Endothelial cell of umbilical vein (primary cell): ENCODE results near the gene NR6A1. TPM values are rescaled to one million over a fixed set of nuclear protein-coding genes. Genes with fewer than 3 reads are reported as not detected.

ENCODE experiments used
- BruUV-seq: library from RNA; stranded (reverse); fragments of 400-500 nt; replicated peaks from 2 replicates; lab custom pipeline; 2021; lab: Mats Ljungman, UMichigan
- CTCF ChIA-PET: fragments of 300-600, 350-600 bp; sonication (Branson Sonifier 250); formaldehyde crosslinking; loops from one replicate; lab custom pipeline; 2021; ENCODE audit warnings: antibody characterized with exemption, inconsistent platforms; lab: Charles Lee
- POLR2A ChIA-PET: fragments of 300-600, 350-600 bp; sonication (Branson Sonifier 250); formaldehyde crosslinking; loops from one replicate; lab custom pipeline; 2021; ENCODE audit warnings: antibody characterized with exemption, inconsistent platforms; lab: Charles Lee
- DNase-seq: peaks from one replicate; pipeline ENCODE4 v3.0.0-alpha.2; 2011; ENCODE audit warnings: low read depth, low spot score
- FAIRE-seq: peaks from 2 replicates; lab custom pipeline; 2011; peaks lifted over from hg19 to GRCh38; lab: Jason Lieb, UNC
- H2AFZ ChIP-seq: 2 replicates; pipeline ENCODE4 v1.6.0; 2012; ENCODE audit warnings: low read depth, low read length, control low read depth, inconsistent platforms
- H3K27ac ChIP-seq: 2 replicates; pipeline ENCODE4 v1.5.1; 2011; ENCODE audit warnings: low read depth, mild to moderate bottlenecking, control low read depth, low read length, moderate library complexity; ENCODE audit not compliant: insufficient read depth
- H3K27me3 ChIP-seq, 2 experiments: 2 replicates each; pipeline versions ENCODE4 v1.6.0 to v1.6.1; 2011; ENCODE audit warnings: low read length in 2 of 2, mixed read lengths in 1 of 2; ENCODE audit not compliant: control insufficient read depth in 2 of 2, insufficient read depth in 2 of 2
- H3K36me3 ChIP-seq, 2 experiments: 2 replicates in 1 of 2; 3 replicates in 1 of 2; pipeline ENCODE4 v1.5.1; 2011; ENCODE audit warnings: low read length in 2 of 2, mild to moderate bottlenecking in 1 of 2, moderate library complexity in 1 of 2; ENCODE audit not compliant: control insufficient read depth in 2 of 2, insufficient read depth in 2 of 2; ENCODE audit errors: extremely low read depth in 1 of 2
- H3K4me1 ChIP-seq: 3 replicates; pipeline ENCODE4 v1.5.1; 2011; ENCODE audit warnings: mild to moderate bottlenecking, low read length; ENCODE audit not compliant: control insufficient read depth, insufficient read depth; ENCODE audit errors: extremely low read depth
- H3K4me2 ChIP-seq: 2 replicates; pipeline ENCODE4 v1.6.1; 2011; ENCODE audit warnings: low read length, control low read depth, mixed read lengths; ENCODE audit not compliant: insufficient read depth
- H3K4me3 ChIP-seq, 3 experiments: fragments of 200-600 bp in 1 of 3; sonication (generic), shearing (Covaris generic) in 1 of 3; replicated peaks in 1 of 3; 2 replicates each; pipeline ENCODE4 v1.5.1; 2011 to 2016; ENCODE audit warnings: control low read depth in 3 of 3, low read length in 3 of 3, mild to moderate bottlenecking in 2 of 3, inconsistent platforms in 1 of 3, low read depth in 1 of 3, moderate library complexity in 1 of 3; ENCODE audit not compliant: insufficient read depth in 1 of 3
- H3K79me2 ChIP-seq: 2 replicates; pipeline ENCODE4 v1.6.0; 2012; ENCODE audit warnings: low read length, inconsistent platforms; ENCODE audit not compliant: control insufficient read depth, insufficient read depth
- H3K9ac ChIP-seq: replicated peaks from 2 replicates; pipeline ENCODE3; 2011; ENCODE audit warnings: low read length, control low read depth; ENCODE audit not compliant: insufficient read depth; ENCODE audit errors: extremely low read depth
- H3K9me1 ChIP-seq: replicated peaks from 3 replicates; pipeline ENCODE4 v1.6.0; 2011; ENCODE audit warnings: mild to moderate bottlenecking, low read length; ENCODE audit not compliant: control insufficient read depth, insufficient read depth; ENCODE audit errors: extremely low read depth
- H3K9me3 ChIP-seq: replicated peaks from 2 replicates; pipeline ENCODE4 v1.5.1; 2012; ENCODE audit warnings: low read length, inconsistent platforms; ENCODE audit not compliant: control insufficient read depth, insufficient read depth
- H4K20me1 ChIP-seq: replicated peaks from 2 replicates; pipeline ENCODE3; 2011; ENCODE audit warnings: mild to moderate bottlenecking, low read length; ENCODE audit not compliant: control insufficient read depth, insufficient read depth; ENCODE audit errors: extremely low read depth
- CTCF ChIP-seq, 2 donors: IDR thresholded peaks; 1 replicate in 1 of 2; 2 replicates in 1 of 2; pipeline ENCODE4 v1.5.1; 2011; ENCODE audit warnings: low read length in 2 of 2, mild to moderate bottlenecking in 2 of 2, moderate library complexity in 2 of 2, control low read depth in 1 of 2, inconsistent platforms in 1 of 2, low read depth in 1 of 2; ENCODE audit not compliant: insufficient read depth in 1 of 2; ENCODE audit errors: extremely low read depth in 1 of 2
- EZH2 ChIP-seq: IDR thresholded peaks from 2 replicates; pipeline ENCODE4 v1.6.1; 2012; ENCODE audit warnings: borderline replicate concordance, low read depth, mild to moderate bottlenecking, moderate library complexity, low read length, inconsistent platforms; ENCODE audit not compliant: severe bottlenecking
- FOS ChIP-seq: IDR thresholded peaks from 2 replicates; pipeline ENCODE4 v1.6.1; 2011; ENCODE audit warnings: mild to moderate bottlenecking, low read length, moderate library complexity, borderline replicate concordance; ENCODE audit not compliant: insufficient read depth
- GATA2 ChIP-seq: IDR thresholded peaks from 2 replicates; pipeline ENCODE4 v1.7.0; 2011; ENCODE audit warnings: low read depth, mild to moderate bottlenecking, moderate library complexity, mixed read lengths, low read length; ENCODE audit not compliant: insufficient read length, insufficient read depth
- JUN ChIP-seq: IDR thresholded peaks from 2 replicates; pipeline ENCODE4 v1.6.1; 2011; ENCODE audit warnings: borderline replicate concordance, low read depth; ENCODE audit not compliant: insufficient read length, insufficient read depth
- MAX ChIP-seq: IDR thresholded peaks from 2 replicates; pipeline ENCODE4 v1.6.1; 2011; ENCODE audit not compliant: insufficient read depth, insufficient read length
- MYC ChIP-seq: IDR thresholded peaks from one replicate; pipeline ENCODE4 v1.6.1; 2011; ENCODE audit warnings: mild to moderate bottlenecking, low read depth, low read length
- POLR2A ChIP-seq: IDR thresholded peaks from 2 replicates; pipeline ENCODE4 v1.6.1; 2012; ENCODE audit warnings: low read depth, mild to moderate bottlenecking, control low read depth, low read length
- POLR2AphosphoS5 ChIP-seq: IDR thresholded peaks from 2 replicates; pipeline ENCODE4 v1.6.1; 2012; ENCODE audit warnings: low read depth, mild to moderate bottlenecking, control low read depth, low read length, moderate library complexity; ENCODE audit not compliant: insufficient read depth
- dilution Hi-C: fragments of 300-500 bp; cut with MboI; formaldehyde crosslinking; loops from one replicate; pipeline ENCODE4 v1.15.0; 2019; ENCODE audit warnings: low sequenced_read_pairs; ENCODE audit not compliant: extremely low pct_ligation_motif_present
- intact Hi-C: fragments of 100-400 bp; cut with micrococcal nuclease; formaldehyde crosslinking; loops from one replicate; pipeline ENCODE4 v1.10.0; 2022
- polyA plus RNA-seq, 4 experiments: library from polyadenylated mRNA; depleted of rRNA in 3 of 4; stranded (reverse) in 3 of 4; unstranded in 1 of 4; fragments of >200 nt; gene quantifications; 2 replicates each; pipeline versions ENCODE4 v1.2.1 to v1.2.3, GENCODE V29; 2011 to 2012; ENCODE audit warnings: missing spikeins in 1 of 4
- total RNA-seq: library from RNA; stranded (reverse); gene quantifications from 2 replicates; pipeline ENCODE4 v1.2.3, GENCODE V29; 2021

Gene NR6A1
- total and polyA plus RNA-seq, 2 donors (not counting 3 experiments of a cell fraction or from before 2014, with no cell fraction given), result 0.17 to 1.2 TPM

- intact Hi-C loops, result no loop called here
These were observed 135.8 kb downstream of the NR6A1 start for GRCh38 chr9:124635285-124635684.

More at GRCh38 chr9:124635285-124635684, 135.8 kb downstream of the NR6A1 start:
- H3K9me1 ChIP-seq, result no peaks in the 10 kb centered on the region
- POLR2A ChIA-PET, result no interaction called here
- no peak overlapping the region for H3K4me3 ChIP-seq
- no peaks in the 10 kb centered on the region for H3K36me3 ChIP-seq
- H3K9ac ChIP-seq, result no peak overlapping the region
- H3K4me1 ChIP-seq, result no peaks in the 10 kb centered on the region
- CTCF ChIA-PET, result interaction anchor here (0.7 to 1.5 kb wide), 2 partner anchors 14 to 18 kb away, joined by 3 read pairs; no protein-coding TSS in a partner anchor
- H2AFZ ChIP-seq, result no peak overlapping the region
- H3K27me3 ChIP-seq, result peaks cover 6 to 13% of the 10 kb centered on the region in 2 experiments
- BruUV-seq, result no TSS peak
- no peak for DNase-seq
- TF ChIP-seq GATA2 (no peak), EZH2 (no peak), JUN (no peak), MAX (no peak), MYC (no peak), POLR2A (no peak), POLR2AphosphoS5 (no peak), CTCF (IDR thresholded peaks at IDR 0.05; ENCODE audit: extremely low read depth in 1 of 2, insufficient read depth in 1 of 2, low read depth in 1 of 2, low read length in 2 of 2) (no peak), FOS (no peak)
- H3K27ac ChIP-seq, result no peak overlapping the region
- FAIRE-seq, result no peak
- H4K20me1 ChIP-seq, result no peaks in the 10 kb centered on the region
- dilution Hi-C loops, result no loop called here
- H3K4me2 ChIP-seq, result no peak overlapping the region
- H3K9me3 ChIP-seq, result no peaks in the 10 kb centered on the region
- H3K79me2 ChIP-seq, result no peaks in the 10 kb centered on the region
